GM06990 (cell line): ENCODE results near the gene SLC13A4.

Experiments used
- DNase-seq: peaks from one replicate; pipeline ENCODE4 v3.0.0-alpha.2; 2011; ENCODE audit not compliant: insufficient read length; ENCODE audit errors: extremely low read depth
- H3K27me3 ChIP-seq: replicated peaks from 2 replicates; pipeline ENCODE4 v1.6.0; 2011; ENCODE audit warnings: low read length; ENCODE audit not compliant: control insufficient read depth, insufficient read depth
- H3K36me3 ChIP-seq: 2 replicates; pipeline ENCODE4 v1.5.1; 2011; ENCODE audit warnings: low read length; ENCODE audit not compliant: control insufficient read depth, insufficient read depth
- H3K4me3 ChIP-seq: replicated peaks from 2 replicates; pipeline ENCODE4 v1.5.1; 2011; ENCODE audit warnings: low read depth, mild to moderate bottlenecking, control low read depth, low read length
- TF ChIP-seq, protein P1 (sequence below): IDR thresholded peaks from 2 replicates; pipeline ENCODE4 v1.5.1; 2011; ENCODE audit warnings: low read length, control low read depth, mild to moderate bottlenecking, inconsistent platforms; ENCODE audit not compliant: insufficient read depth, poor library complexity, severe bottlenecking

SLC13A4 gene

DNA sequence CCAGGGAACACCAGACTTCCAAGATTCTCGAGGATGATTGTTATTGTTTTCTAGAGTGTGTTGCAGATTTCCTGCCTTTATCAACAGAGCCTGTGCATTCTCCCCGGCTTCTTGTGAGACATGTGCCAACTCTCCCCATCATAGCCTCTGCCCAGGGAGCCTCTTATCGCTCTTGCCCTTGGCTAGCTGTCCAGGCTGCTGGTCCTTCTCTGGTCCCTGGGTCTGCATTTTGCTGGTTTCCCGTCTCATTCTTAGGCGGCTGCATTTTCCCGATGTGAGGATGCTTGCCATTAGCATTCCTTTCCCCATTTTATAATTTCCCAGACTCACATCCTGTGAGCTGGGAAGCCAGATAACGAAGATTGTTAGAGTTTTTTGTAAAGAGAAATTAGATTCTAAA lies 15.2 kb downstream of the SLC13A4 start:
- TF ChIP-seq, protein P1, sequence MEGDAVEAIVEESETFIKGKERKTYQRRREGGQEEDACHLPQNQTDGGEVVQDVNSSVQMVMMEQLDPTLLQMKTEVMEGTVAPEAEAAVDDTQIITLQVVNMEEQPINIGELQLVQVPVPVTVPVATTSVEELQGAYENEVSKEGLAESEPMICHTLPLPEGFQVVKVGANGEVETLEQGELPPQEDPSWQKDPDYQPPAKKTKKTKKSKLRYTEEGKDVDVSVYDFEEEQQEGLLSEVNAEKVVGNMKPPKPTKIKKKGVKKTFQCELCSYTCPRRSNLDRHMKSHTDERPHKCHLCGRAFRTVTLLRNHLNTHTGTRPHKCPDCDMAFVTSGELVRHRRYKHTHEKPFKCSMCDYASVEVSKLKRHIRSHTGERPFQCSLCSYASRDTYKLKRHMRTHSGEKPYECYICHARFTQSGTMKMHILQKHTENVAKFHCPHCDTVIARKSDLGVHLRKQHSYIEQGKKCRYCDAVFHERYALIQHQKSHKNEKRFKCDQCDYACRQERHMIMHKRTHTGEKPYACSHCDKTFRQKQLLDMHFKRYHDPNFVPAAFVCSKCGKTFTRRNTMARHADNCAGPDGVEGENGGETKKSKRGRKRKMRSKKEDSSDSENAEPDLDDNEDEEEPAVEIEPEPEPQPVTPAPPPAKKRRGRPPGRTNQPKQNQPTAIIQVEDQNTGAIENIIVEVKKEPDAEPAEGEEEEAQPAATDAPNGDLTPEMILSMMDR, result no peak
- Histone ChIP-seq H3K4me3 (no peak overlapping the region), H3K36me3 (no peaks in the 10 kb centered on the region), H3K27me3 (no peaks in the 10 kb centered on the region)
- DNase-seq, result no peak

DNA sequence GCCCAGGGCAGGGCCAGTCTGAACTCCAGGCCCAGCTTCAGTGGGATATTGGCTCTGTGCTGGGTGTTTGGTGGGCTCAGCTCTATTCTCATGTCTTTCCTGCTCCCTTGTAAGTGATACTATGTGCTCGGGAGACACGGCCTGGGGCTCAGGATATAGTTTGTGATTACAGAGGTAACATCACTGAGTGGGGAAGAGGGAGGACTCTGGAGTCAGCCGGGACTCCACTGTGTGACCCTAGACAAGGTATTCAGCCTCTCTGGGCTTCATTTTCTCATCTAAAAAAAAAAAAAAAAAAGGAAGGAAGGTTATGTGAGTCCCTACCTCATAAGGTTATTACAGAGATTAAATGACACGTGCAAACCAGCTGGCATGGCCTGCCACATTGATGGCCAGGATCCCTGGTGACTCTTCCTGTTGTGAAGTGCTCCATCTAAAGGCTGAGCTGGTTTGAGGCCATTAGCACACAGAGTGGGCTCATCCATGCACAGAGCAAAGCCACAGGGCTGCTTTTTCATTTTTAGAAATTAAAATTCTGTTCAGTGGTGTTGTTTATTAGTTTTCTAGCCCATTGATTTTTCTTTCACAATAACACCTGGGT lies 15.7 kb downstream of the SLC13A4 start:
- no peak overlapping the region for H3K4me3 ChIP-seq
- DNase-seq, result no peak
- TF ChIP-seq, protein P1, result no peak
- H3K27me3 ChIP-seq, result no peaks in the 10 kb centered on the region
- no peaks in the 10 kb centered on the region for H3K36me3 ChIP-seq

DNA sequence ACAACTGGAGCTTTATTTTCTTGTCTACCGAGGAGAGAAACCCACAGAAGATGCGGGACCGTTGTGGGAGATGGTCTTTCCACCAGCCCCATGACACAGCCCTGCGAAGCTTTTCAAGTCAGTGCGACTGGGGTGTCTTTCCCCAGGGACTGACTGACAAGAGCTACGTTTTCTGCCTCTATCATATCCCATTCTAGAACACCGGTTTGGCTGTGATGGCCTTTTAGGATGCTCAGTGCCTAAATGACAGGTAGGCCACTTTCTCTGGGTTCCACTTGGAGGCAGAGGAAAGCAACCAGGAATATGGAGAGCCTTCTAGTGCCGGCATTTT lies 16.9 kb downstream of the SLC13A4 start:
- H3K27me3 ChIP-seq, result no peaks in the 10 kb centered on the region
- H3K36me3 ChIP-seq, result no peaks in the 10 kb centered on the region
- peak; percentile 33 for DNase-seq
- no peak overlapping the region for H3K4me3 ChIP-seq
- TF ChIP-seq, protein P1, result no peak

DNA sequence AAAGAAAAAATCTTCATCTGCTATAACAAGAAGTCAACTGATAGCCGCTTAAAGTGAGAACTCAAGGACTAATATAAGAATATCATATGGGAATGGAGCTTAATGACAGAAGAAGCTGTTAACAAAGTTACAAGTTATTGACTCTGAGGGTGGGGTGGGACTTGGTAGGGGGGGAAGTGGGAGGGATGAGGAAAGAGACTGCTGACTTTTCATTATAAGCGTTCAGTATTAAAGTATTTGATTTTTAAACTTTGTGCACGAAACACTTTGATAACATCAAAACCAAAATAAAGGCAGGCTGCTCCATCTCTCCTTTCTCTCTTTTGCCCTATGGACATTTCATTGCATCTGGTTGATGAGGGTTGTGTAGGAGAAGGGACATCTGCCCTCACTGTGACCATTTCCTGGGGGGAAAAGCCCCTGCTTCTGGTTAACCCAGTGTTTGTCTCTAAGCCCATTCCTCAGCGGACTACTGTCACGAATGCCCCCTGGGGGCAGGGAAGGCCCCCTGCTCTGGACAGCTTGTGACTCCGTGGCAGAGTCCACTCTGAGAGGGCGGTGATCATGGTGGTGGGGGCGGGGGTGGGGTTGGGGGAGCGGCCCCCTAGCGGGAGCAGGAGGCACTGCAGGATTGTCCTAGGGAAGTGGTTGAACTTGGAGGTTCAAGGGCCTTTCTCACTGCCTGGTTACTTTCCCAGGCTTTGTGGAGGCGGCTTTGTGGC lies 17.4 kb downstream of the SLC13A4 start:
- TF ChIP-seq, protein P1, result peak; percentile 80
- DNase-seq, result no peak
- H3K27me3 ChIP-seq, result no peaks in the 10 kb centered on the region
- H3K36me3 ChIP-seq, result no peaks in the 10 kb centered on the region
- no peak overlapping the region for H3K4me3 ChIP-seq

DNA sequence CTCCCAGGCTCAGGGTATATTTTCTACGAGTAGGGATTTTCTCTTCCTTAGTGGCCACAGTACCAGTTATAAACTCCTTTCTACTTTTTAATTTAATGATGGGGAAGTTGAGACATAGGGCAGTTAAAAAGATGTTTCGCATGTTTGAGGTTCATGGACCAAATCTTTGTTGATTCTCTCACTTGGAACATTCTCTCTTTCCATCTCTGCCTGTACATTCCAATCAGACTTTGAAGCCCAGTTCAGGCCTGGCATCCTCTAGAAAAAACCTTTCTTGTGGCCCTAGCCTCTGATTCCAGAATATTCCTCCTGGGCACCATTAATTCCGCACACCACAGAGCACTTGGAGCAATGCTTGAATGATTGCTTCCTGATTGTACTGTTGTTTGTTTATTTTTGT lies 18.5 kb downstream of the SLC13A4 start:
- TF ChIP-seq, protein P1, result no peak
- H3K27me3 ChIP-seq, result no peaks in the 10 kb centered on the region

More for the DNA sequence above, 18.5 kb downstream of the SLC13A4 start:
- DNase-seq, result no peak
- Histone ChIP-seq H3K36me3 (no peaks in the 10 kb centered on the region), H3K4me3 (no peak overlapping the region)
